Endometrium (tissue), 2 donors: ENCODE measurements around the gene QPCT.
"Not testable (repeated sequence)": the region's sequence is repeated elsewhere in the genome, so short reads cannot be mapped to it uniquely, and the experiment has no call there.

Experiments
- FAIRE-seq: peaks from 2 replicates; lab custom pipeline; 2012; peaks lifted over from hg19 to GRCh38; lab: Jason Lieb, UNC
- donor health status: control.
- donor health status: control.

Gene QPCT

DNA sequence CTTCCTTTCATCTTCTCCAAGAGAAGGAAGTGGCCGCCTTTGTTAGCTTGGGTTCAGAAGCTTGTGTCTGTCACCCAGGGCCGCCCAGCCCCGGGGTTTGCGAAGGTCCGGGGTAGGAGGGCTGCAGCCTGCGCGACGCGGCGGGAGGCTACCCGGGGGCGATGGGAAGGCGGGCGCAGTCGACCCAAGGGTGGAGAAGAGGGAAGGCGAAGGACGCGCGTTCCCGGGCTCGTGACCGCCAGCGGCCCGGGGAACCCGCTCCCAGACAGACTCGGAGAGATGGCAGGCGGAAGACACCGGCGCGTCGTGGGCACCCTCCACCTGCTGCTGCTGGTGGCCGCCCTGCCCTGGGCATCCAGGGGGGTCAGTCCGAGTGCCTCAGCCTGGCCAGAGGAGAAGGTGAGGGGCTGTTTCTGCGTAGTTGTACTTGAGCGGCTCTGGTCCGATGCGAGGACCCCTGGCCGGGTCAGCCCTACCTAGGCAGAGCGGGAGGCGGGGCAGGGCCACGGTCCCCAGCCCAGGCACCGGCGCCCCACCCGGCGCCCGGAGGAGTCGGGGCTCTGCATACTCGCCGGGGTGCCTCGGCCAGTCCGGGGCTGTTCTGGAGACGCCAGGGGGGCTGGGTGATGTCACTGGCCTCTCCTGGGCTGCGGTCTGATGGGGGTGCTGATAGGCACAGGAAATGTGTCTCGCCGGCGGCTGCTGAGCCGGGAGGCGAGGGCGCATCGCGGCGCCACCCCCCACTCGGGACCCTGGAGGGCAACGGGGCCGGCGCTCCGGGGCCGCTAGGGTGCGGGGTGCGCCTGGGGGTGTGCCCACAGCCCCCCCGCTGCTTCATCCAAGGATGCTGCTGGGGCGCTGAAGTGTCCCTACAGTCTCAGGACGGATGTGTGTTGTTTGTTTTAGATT lies at the start of gene QPCT:
TSS of gene QPCT (plus strand) at position 178 of the 909 bp plus-strand sequence. CDS start at position 280, 102 bp downstream.
- no peak for FAIRE-seq

DNA sequence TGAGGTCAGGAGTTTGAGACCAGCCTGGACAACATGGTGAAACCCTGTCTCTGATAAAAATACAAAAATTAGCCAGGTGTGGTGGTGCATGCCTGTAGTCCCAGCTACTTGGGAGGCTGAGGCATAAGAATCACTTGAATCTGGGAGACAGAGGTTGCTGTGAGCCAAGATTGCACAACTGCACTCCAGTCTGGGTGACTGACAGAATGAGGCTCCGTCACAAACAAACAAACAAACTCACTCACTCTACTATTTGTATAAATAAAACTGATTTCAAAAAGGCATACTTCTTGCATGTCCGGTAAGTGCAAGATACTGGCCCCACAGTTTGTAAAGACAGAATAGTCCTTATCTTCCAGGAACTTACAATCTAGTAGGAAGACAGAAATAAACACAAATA lies 49.6 kb upstream of the QPCT start:
- not testable (repeated sequence) for FAIRE-seq

DNA sequence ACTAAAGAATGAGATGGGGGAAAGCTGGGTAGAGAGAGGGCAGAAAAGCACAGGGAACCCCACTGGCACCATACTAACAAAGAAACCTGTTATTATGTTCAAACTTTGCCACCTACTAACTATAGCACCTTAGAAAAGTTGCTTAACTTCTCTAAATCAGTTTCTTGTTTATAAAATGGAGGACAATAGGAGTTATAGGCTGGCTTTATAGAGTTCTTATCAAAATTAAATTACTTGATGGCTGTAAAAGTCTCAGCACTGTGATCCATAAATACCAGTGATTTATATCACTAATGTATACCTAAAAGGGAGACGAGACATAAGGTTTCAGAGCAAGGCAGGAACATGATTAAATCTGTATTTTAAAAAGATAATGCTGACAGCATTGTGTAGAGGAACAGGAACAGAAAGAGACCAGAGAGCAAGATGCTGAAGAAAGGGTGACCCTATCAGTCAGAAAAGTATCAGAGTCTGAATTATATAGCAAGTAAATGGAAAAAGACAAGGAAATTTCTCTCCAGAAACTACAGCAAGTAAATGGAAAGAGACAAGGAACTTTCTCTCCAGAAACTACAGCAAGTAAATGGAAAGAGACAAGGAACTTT lies 48.9 kb upstream of the QPCT start:
- FAIRE-seq: no peak

DNA sequence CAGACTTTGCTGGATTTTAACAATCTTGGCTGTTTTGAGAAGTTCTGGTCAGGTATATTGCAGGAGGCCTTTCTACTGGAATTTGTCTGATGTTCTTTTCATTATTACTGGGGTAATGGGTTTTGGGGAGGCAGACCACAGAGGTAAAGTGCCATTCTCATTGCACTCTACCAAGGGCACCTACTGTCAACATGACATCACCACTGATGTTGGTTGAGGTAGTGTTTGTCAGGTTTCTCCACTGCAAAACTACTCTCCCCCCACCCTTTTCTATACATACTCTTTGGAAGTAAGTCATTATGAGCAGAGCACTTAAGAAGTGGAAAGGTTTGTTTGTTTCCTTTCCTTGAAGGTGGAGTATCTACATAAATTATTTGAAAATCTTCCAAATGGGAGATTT lies 46.8 kb upstream of the QPCT start:
- FAIRE-seq: no peak

- FAIRE-seq: no peak
Measured at GRCh38 chr2:37300146-37300545, 44.3 kb upstream of the QPCT start.

- no peak for FAIRE-seq
Measured at GRCh38 chr2:37300578-37300977, 43.9 kb upstream of the QPCT start.

DNA sequence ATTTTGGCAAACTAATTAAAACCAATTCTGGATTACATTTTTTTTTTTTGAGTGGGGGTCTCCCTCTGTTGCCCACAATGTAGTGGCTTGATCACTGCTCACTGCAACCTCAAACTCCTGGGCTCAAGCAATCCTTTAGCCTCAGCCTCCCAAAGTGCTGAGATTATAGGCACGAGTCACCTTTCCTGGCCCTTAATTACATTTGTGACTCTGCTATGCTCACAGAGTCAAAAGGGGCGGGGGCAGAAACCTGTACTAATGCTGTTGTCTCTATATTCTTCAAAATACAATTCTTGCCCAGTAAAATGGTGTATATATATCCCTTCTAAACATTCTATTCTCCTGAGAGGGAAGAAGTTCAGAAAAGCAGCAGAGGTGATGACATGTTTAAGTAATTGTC lies 43.0 kb upstream of the QPCT start:
- FAIRE-seq: no peak

DNA sequence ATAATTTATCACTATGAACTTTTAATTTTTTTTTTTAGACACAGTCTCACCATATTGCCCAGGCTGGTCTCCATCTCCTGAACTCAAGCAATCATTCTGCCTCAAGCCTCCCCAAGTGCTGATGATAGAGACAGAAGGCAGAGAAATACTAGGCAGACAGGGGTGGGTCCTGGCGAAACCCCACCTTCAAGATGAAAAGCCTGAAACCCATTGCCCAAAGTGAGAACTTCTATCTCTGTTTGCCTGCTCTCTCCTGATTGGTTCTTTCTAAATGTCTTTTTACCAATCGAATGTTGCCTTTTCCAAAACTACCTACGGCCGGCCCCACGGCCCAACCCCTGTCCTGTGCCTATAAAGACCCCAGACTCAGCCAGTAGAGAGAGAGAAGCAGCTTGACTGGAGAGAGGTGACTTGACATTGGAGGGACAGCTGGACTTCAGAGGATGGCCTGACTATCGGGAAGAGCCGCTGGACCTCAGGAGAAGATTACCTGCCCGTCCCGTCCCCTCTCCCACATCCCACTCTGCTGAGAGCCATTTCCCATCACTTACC lies 41.7 kb upstream of the QPCT start:
- FAIRE-seq: no peak

GRCh38 chr2:37306024-37306423 lies 38.4 kb upstream of the QPCT start:
- FAIRE-seq: no peak

- no peak for FAIRE-seq
Measured at GRCh38 chr2:37307500-37307899, 36.9 kb upstream of the QPCT start.

GRCh38 chr2:37315364-37315763 lies 29.1 kb upstream of the QPCT start:
- FAIRE-seq: no peak

DNA sequence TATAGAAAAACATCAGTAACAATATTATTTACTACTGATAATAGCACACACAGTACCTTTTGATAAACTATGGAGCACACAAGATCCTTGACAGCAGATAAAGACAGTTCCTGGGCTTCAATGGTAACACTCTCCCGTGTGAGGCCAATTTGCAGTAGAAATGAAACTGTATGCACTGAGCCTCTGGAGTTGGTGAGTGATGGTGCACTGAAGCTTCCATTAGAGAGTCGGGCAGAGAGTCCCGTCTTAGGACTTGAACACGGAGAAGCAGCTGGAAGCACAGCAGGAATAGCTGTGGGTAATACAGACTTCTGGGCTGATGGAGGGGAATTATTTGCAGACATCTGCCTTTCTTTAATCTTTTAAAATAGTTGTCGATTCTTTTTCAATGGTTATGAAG lies 28.2 kb upstream of the QPCT start:
- no peak for FAIRE-seq

DNA sequence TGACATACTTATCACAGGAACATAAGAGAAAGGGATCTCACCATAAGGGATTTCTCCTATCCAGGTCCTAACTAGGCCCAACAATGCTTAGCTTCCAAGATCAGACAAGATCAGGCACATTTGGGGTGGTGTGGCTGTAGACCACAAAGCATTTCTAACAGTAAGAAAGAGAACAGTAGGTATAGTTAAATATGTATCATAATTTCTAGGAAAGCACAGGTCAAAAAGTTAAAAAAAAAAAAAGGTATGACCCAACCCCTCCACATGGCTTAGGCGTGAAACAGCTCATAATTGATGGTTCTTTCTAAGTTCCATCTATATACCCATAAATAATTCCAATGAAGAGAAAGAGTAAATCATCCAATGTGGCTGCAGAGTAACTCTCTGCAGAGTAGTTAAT lies 26.7 kb upstream of the QPCT start:
- FAIRE-seq: no peak

DNA sequence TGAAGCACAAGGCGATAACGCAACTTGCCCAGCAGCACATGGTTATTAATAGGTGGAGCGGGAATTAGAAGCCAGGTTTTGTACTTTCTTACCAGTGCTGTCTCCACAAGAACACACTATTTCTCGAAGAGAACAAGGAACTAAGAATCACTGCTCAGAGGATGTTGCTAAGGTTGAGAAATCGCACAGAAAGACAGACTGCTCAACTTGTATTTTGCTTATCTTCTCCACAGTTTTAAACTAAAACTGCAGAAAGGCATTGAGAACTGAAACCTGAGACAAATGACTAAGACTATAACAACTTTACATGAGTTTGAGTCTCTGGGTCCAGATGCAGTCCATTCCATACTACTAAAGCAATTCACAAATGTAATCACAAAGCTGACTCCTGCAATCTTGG lies 26.0 kb upstream of the QPCT start:
- no peak for FAIRE-seq

DNA sequence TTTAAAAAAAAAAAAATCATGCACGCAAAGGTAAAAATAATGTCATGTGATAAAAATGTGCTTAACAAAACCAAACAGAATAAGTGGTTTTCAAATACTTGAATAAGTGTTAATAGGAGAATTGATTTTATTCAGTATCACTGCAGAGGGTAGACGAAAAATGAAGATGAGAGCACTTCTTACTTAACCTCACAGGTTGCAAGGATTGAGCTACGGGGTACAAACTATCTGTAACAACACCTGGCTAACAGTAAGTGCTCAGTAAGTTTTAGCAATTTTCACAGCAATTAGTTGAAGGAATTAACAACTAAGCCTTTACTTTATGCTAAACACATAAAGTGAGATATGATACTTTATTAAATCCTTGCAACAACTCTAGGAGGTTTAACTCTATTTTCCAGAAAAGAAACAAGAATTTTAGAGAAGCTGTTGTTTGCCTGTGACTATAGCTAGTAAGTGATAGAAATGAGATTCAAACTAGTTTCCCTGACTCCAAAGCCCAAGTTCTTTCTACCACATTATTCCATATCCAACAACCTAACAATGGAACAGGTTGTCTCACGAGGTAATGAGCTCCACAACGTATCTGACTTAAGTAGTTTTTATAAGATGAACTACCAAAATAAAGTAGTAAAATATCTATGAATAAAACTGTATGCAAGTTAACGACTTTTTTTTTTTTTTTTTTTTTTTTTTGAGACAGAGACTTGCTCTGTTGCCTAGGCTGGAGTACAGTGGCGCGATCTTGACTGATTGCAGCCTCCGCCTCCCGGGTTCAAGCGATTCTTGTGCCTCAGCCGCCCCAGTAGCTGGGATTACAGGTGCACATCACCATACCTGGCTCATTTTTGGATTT lies 24.4 kb upstream of the QPCT start:
- no peak for FAIRE-seq

- FAIRE-seq: no peak
Measured at GRCh38 chr2:37321029-37321682, 23.3 kb upstream of the QPCT start.

DNA sequence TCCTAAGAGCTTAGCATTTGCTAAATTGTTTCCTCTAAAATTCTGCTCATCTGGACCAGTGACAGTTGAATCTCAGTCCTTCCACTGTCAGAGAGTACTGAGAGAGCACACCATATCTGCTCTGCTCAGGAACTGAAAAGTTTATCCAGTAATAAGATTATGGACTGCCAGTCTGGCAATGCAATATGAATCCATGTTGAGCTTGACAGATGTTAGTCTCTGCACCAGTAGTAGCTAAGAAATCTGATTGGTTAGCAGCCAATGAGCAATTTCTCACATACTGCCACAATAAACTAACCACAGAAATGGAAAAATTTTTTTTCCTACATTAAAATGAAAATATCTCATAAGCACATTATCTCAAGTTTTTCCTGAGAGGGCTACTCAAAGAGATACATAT lies 22.1 kb upstream of the QPCT start:
- FAIRE-seq: no peak

DNA sequence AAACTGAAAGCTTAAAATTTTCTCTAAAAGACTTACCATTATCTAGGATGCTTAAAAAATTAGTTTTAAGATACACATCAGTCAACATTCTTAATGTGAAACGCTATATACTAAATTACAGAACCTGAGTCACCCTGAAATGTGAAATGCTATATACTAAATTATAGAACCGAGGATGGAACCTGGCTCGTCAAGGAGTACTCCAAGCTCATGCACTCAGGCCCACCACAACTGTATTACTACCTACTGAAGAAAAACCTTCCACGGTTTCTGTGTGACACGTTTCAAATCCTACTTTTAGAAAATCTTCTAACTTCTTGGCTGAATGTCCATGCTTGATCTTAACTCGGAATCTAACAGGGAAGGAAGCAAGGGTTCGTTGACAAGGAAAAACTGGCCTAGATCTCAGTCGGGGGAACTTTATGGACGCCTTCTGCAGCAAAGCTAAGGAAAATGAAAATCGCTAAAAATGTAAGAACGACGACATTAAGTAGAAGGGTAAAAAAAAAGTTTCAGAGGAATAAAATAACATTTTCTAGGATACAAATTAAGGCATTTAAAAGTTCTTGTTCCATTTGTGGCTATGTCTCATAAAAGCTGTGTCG lies 21.2 kb upstream of the QPCT start:
- FAIRE-seq: no peak

DNA sequence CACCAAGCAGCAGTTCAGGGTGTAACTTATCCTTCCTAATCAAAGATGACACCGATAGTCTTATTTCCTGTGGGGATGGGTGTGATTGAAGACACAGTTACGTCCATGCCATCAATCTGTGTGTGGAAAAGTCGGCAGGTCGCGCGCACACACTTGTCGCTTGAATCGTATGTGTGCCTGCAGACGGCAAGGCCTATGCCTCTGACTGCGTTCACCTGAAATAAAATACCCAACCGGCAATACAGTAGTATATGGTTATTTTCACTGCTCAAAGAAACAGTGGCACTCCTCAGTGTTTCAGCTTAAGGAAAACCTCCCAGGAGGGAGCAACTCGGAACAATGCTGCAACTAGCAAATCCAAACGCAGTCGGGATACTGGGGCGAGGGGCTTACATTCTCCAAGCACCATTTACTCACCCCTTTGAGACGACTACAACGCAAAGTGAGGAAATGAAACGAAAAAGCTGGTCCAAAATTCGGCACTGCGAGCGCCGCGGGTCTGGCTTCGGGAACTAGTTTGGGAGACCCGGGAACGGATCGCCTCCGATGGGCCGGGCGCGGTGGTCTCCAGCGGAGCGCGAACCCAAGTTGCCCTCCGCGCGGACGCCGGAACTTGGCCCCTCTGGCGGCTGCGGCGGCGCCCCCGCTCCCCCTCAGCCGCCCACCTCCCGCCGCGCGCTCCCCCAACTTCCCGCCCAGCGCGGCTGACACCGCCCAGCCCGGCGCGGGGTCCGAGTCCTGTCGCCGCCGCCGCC lies 20.5 kb upstream of the QPCT start:
- no peak for FAIRE-seq

DNA sequence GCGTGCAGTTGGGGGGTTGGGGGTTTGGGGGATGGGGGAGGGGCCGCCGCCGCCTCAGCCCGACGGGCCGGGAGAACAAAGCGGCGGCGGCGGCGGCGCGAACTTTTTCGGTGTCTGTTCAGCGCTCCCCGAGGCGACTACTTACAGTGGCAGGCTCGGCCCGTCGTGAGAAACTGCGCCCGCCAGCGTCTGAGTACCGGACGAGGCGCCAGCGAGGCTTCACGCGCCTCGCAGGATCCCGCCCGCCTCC lies 20.0 kb upstream of the QPCT start:
- FAIRE-seq: no peak
